Islet of Langerhans (tissue), 1 donor: Measurements from ENCODE around the gene AVL9.
"Not testable (repeated sequence)": the region's sequence is repeated elsewhere in the genome, so short reads cannot be mapped to it uniquely, and the experiment has no call there.

Experiments
- FAIRE-seq: peaks from one replicate; lab custom pipeline; 2011; peaks lifted over from hg19 to GRCh38; lab: Jason Lieb, UNC

The AVL9 gene

GRCh38 chr7:32496052-32496813, 944 bp downstream of the AVL9 start:
- no peak for FAIRE-seq

GRCh38 chr7:32499755-32500154, 4.5 kb downstream of the AVL9 start:
- not testable (repeated sequence) for FAIRE-seq

DNA sequence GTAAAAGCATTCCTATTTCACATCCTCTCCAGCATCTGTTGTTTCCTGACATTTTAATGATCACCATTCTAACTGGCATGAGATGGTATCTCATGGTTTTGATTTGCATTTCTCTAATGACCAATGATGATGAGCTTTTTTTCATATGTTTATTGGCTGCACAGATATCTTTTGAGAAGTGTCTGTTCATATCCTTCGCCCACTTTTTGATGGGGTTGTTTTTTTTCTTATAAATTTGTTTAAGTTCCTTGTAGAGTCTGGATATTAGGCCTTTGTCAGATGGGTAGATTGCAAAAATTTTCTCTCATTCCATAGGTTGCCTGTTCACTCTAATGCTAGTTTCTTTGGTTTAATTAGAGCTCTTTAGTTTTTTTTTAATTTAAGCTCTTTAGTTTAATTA, 4.9 kb downstream of the AVL9 start:
- not testable (repeated sequence) for FAIRE-seq

DNA sequence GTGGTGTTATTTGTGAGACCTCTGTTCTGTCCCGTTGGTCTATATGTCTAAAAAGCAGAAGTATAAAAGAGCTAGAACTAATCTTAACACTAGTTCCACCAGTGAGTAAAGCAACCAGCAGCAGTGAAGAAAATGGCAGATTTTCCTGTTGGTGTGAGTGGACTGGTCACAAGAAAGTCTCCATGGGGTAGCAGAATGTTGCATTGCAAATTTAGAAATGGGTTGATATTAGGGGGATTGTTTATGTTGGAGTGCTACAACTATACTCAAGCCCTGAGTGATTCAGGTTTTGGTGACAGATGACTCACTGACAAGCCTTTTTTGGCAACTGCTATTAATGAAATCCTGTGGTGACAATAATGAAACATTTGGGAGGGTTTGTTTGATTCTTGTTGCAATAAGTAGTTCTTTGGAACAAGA, 5.6 kb downstream of the AVL9 start:
- FAIRE-seq = no peak

- FAIRE-seq = no peak
Observed at GRCh38 chr7:32501522-32501921, 6.2 kb downstream of the AVL9 start.

- no peak for FAIRE-seq
Observed at GRCh38 chr7:32502728-32503127, 7.4 kb downstream of the AVL9 start.

DNA sequence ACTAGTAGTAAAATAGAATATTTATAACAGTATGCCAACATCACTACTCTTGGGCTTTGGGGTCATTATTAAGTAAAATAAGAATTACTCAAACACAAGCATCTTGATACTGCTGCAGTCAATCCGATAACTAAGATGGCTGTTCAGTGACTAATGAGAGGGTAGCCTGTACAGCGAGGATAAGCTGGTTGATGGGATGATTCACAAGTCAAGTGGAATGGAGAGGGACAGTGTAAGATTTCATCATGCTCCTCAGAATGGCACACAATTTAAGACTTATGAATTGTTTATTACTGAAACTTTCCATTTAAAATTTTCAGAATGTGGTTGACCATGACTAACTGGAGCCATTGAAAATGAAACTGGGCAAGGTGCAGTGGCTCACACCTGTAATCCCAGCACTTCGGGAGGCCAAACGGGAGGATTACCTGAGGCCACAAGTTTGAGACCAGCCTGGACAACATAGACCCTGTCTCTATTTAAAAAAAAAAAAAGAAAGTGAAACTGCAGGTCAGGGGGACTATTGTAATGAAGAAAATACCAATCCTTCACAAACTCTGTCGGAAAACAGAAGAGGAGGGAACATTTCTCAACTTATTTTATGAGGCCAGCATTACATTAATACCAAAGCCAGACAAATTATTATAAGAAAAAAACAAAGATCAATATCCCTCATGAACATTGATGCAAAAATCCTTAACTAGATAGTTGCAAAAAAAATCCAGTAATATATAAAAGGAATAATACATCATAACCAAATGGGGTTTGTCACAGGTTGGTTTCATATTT, 11.2 kb downstream of the AVL9 start:
- FAIRE-seq = no peak

GRCh38 chr7:32507414-32507813, 12.1 kb downstream of the AVL9 start:
- no peak for FAIRE-seq

GRCh38 chr7:32511791-32512190, 16.5 kb downstream of the AVL9 start:
- FAIRE-seq = no peak

GRCh38 chr7:32513210-32513609, 17.9 kb downstream of the AVL9 start:
- no peak for FAIRE-seq

GRCh38 chr7:32515890-32516550, 20.7 kb downstream of the AVL9 start:
- FAIRE-seq = no peak

DNA sequence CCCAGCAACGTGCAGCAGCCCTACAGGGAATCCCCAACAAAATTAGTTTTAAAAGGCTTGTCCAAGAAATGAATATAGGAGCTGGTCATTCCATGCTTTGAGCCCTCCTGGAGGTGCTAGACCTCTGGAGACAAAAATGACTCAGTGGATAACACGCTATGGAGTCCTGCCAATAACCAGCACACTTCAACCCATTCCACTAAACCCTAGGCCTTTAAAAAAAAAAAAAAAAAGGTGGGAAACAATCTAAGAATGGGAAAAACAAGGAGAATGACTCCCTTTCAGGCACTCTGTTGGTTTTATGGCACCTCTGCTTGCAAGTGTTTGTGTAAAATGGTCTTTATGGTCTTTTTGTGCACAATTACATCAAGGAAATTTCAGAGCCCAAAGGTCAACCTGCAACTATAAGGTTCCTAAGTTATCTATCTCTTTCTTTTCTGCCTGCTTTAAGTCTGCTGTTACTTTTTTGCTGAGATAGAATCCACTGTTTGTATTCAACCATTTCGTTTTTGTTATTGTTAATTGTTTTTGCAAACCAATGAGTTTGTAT, 21.3 kb downstream of the AVL9 start:
- no peak for FAIRE-seq

- peak; percentile 47 for FAIRE-seq
Observed at GRCh38 chr7:32518534-32519140, 23.3 kb downstream of the AVL9 start.

- no peak for FAIRE-seq
Observed at GRCh38 chr7:32519763-32520162, 24.5 kb downstream of the AVL9 start.

- no peak for FAIRE-seq
Observed at GRCh38 chr7:32522746-32523530, 27.6 kb downstream of the AVL9 start.

DNA sequence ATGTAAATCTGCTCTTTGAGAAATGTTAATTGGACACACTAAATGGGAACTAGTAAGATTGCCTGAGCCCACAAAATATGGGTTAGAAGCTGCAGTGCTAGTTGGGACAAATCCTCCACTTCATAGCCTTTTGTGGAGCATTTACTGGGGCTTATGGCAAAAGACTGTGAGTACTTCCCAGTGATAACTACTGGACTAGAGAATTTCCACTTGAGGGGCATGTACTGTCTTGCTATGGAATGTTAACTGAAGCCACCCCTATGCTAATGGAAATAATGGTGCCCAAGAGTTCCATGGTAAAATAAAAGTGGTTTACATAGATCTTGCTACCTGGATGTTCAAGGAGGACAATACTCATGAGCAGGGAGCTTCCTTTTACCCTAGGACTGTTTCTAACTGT, 29.3 kb downstream of the AVL9 start:
- no peak for FAIRE-seq

- FAIRE-seq = no peak
Observed at GRCh38 chr7:32525839-32526238, 30.6 kb downstream of the AVL9 start.

GRCh38 chr7:32531402-32531801, 36.1 kb downstream of the AVL9 start:
- no peak for FAIRE-seq

GRCh38 chr7:32532086-32532485, 36.8 kb downstream of the AVL9 start:
- no peak for FAIRE-seq

DNA sequence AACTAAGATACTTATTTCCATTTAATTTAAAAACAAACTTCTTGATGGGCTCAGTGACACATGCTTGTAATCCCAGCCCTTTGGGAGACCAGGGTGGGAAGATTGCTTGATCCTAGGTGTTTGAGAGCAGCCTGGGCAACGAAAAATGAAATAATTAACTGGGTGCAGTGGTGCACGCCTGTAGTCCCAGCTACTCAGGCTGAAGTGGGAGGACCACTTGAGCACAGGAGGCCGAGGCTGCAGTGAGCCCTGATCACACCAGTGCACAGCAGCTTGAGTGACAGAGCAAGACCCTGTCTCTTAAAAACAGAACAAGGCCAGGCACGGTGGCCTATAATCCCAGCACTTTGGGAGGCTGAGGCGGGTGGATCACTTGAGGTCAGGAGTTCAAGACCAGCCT, 37.4 kb downstream of the AVL9 start:
- FAIRE-seq = no peak

DNA sequence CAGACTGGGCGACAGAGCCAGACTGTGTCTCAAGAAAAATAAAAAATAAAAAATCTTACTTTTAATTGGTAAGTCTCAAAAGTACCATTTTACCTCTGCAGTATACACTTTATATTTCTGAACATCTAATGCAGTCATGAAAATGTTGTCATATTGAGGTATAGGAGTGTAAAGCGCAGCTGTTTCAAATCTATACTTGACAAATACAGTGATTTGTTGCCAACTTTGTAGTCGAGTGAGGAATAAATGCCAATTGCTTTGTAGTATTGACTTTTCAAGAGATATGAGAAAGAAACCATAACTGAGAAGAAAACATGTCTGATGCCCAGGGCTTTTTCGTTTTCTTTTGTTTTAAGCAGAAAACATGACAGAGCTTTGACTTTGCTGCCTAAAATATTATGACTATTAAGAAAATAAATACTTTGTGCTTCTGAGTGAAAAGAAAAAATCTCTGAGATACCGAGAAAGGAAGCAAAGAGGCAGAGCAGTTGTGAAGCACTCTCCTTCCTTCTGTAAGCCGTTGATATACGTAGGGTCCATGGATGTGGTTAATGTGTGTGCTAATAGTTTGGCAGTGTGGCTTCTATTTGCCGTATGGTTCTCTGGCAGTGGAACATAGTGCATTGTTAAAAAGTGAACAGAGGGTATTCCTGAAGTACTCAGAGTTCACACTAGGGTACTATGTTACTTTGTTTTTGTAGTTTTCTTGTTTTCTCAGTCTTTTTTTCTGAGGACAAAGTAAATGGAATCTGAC, 38.2 kb downstream of the AVL9 start:
- FAIRE-seq = no peak
